Stomach (tissue), 9 donors: ENCODE data around the gene NOC4L. TPM values are rescaled to one million over a fixed set of nuclear protein-coding genes. Genes with fewer than 3 reads are reported as not detected.

Experiments
- DNase-seq, 2 donors: peaks; one replicate each; pipeline versions ENCODE4 v3.0.0 to v3.0.0-alpha.2; 2013 to 2019
- H3K27ac ChIP-seq, 5 donors: fragments of 200-600 bp in 4 of 5; sonication (generic) in 4 of 5; one replicate each; pipeline ENCODE4 v1.5.1; 2013 to 2019; ENCODE audit warnings: mild to moderate bottlenecking in 1 of 5, moderate library complexity in 1 of 5
- H3K27me3 ChIP-seq, 3 donors: fragments of 200-600 bp; sonication (generic); one replicate each; pipeline ENCODE4 v1.5.1; 2017 to 2019; ENCODE audit warnings: mixed run types in 1 of 3
- H3K36me3 ChIP-seq, 4 donors: fragments of 200-600 bp; sonication (generic); 1 replicate in 3 of 4; 2 replicates in 1 of 4; pipeline ENCODE4 v1.5.1; 2016 to 2019
- H3K4me1 ChIP-seq, 4 donors: fragments of 200-600 bp; sonication (generic); one replicate each; pipeline ENCODE4 v1.5.1; 2016 to 2019
- H3K4me3 ChIP-seq, 4 donors: fragments of 200-600 bp; sonication (generic) in 3 of 4; one replicate each; pipeline ENCODE4 v1.5.1; 2016 to 2019; ENCODE audit warnings: mild to moderate bottlenecking in 1 of 4
- H3K9me3 ChIP-seq, 4 donors: fragments of 200-600 bp; sonication (generic); one replicate each; pipeline ENCODE4 v1.5.1; 2016 to 2019
- CTCF ChIP-seq, 7 experiments: fragments of 450-650 bp in 4 of 7; fragments of 200-600 bp in 3 of 7; sonication (generic) in 3 of 7; IDR thresholded peaks; one replicate each; pipeline ENCODE4 v1.5.1; 2016 to 2019; ENCODE audit warnings: antibody characterized with exemption in 7 of 7, control low read depth in 2 of 7, mild to moderate bottlenecking in 1 of 7
- EP300 ChIP-seq: sonication (generic); formaldehyde crosslinking; IDR thresholded peaks from one replicate; pipeline ENCODE4 v1.6.1; 2017; ENCODE audit warnings: antibody characterized with exemption
- POLR2A ChIP-seq, 4 donors: fragments of 450-650 bp; IDR thresholded peaks; one replicate each; pipeline ENCODE4 v1.6.1; 2016; ENCODE audit warnings: antibody characterized with exemption in 4 of 4, control low read depth in 2 of 4, mild to moderate bottlenecking in 1 of 4, moderate library complexity in 1 of 4
- POLR2AphosphoS5 ChIP-seq, 3 donors: sonication (generic); formaldehyde crosslinking; IDR thresholded peaks; one replicate each; pipeline ENCODE4 v1.6.1; 2016; ENCODE audit warnings: antibody characterized with exemption in 3 of 3
- WGBS, 5 donors: extraction: QIAGEN DNeasy Blood & Tissue Kit in 3 of 5; methylation state at CpG; one replicate each; pipeline versions ENCODE4 v1.1.5 to v1.1.7; 2013 to 2018; 5-methylcytosine and 5-hydroxymethylcytosine counted together
- intact Hi-C: fragments of 100-400 bp; cut with DNase I; formaldehyde crosslinking; loops from one replicate; pipeline ENCODE4 v1.15.1; 2023; ENCODE audit warnings: low total_unique reads
- polyA plus RNA-seq, 3 donors: library from polyadenylated mRNA; stranded (reverse); fragments of 200-250 nt; gene quantifications; one replicate each; pipeline ENCODE4 v1.2.3, GENCODE V29; 2013
- total RNA-seq, 5 donors: library from RNA; depleted of rRNA; stranded (reverse); fragments of >200 nt; gene quantifications; one replicate each; pipeline versions ENCODE4 v1.1.0 to v1.2.3, GENCODE V29; 2014 to 2016
- donor health status: healthy with polysubstance abuse.
- donor health status: Bipolar disorder and iron deficiency.
- donor health status: healthy.

Gene NOC4L
- total and polyA plus RNA-seq, 8 donors: 2.2 to 63.6 (median 28.6) TPM

DNA sequence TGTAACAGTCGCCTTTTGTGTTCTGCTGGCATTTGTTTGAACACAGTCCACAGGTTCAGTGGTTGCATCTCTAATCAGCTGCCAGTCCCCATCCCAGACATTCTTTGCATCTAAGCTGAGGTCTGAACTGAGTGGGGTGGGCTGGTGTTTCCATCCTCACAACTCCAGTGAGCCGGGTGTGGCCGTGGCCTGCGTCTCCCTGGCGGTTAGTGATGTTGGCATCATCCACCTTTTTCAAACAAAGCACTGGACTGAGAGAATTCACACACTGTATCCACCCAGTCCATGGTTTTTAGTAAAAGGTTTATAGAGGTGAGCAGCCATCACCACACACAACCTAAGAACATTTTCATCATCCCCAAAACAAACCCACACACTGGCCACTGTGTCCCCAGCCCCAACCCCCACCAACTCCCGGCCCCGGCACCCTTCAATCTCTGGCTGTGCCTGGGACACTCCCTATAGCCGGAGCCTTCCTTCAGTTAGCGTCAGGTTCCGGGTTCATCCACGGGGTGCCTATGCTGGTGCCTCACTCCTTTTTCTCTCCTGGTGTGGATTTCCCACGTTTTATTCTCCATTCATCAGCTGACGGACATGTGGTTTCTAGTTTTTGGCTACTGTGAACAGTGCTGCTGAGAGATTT lies 6.7 kb upstream of the NOC4L start:
- DNase-seq: no peak
- no peaks in the 10 kb centered on the region for H3K27me3 ChIP-seq
- H3K4me3 ChIP-seq: no peak overlapping the region
- WGBS, 5 donors: 67 to 78% (median 71%) methylated on average over 13 of the region's 13 CpGs
- peaks cover under 1 to 9% (median 8%) of the 10 kb centered on the region in 4 donors for H3K4me1 ChIP-seq
- H3K9me3 ChIP-seq: no peaks in the 10 kb centered on the region
- intact Hi-C loops: no loop called here
- no peak overlapping the region for H3K27ac ChIP-seq
- peaks cover 36 to 51% (median 49%) of the 10 kb centered on the region in 4 donors for H3K36me3 ChIP-seq
- no peak for TF ChIP-seq EP300
- TF ChIP-seq POLR2AphosphoS5 (IDR thresholded peaks at IDR 0.05): no peak
- TF ChIP-seq POLR2A (IDR thresholded peaks at IDR 0.05): no peak
- no peak for TF ChIP-seq CTCF (IDR thresholded peaks at IDR 0.05)

GRCh38 chr12:132138941-132139871 lies 5.1 kb upstream of the NOC4L start:
- no peak for TF ChIP-seq EP300
- TF ChIP-seq POLR2AphosphoS5 (IDR thresholded peaks at IDR 0.05): no peak
- TF ChIP-seq CTCF (IDR thresholded peaks at IDR 0.05): no peak
- TF ChIP-seq POLR2A (IDR thresholded peaks at IDR 0.05): no peak
- Histone ChIP-seq H3K9me3 (no peaks in the 10 kb centered on the region), H3K4me3 (no peak overlapping the region), H3K27ac (no peak overlapping the region), H3K27me3 (no peaks in the 10 kb centered on the region), H3K36me3 (peaks cover 36 to 51% (median 49%) of the 10 kb centered on the region in 4 donors), H3K4me1 (peaks cover 9 to 19% (median 19%) of the 10 kb centered on the region in 4 donors)
- 90 to 94% (median 91%) methylated on average over 25 to 34 of the region's 34 CpGs for WGBS, 5 donors
- DNase-seq: no peak
- intact Hi-C loops: no loop called here

GRCh38 chr12:132139912-132140311 lies 4.3 kb upstream of the NOC4L start:
- DNase-seq: no peak
- no peaks in the 10 kb centered on the region for H3K9me3 ChIP-seq
- H3K36me3 ChIP-seq: peaks cover 36 to 51% (median 49%) of the 10 kb centered on the region in 4 donors
- peaks cover 11 to 25% (median 22%) of the 10 kb centered on the region in 4 donors for H3K4me1 ChIP-seq
- TF ChIP-seq EP300 (no peak), POLR2A (IDR thresholded peaks at IDR 0.05) (no peak), POLR2AphosphoS5 (IDR thresholded peaks at IDR 0.05) (no peak), CTCF (IDR thresholded peaks at IDR 0.05) (no peak)
- no peak overlapping the region for H3K27ac ChIP-seq
- no peak overlapping the region for H3K4me3 ChIP-seq
- no peaks in the 10 kb centered on the region for H3K27me3 ChIP-seq
- WGBS, 5 donors: 91 to 97% (median 96%) methylated on average over 16 to 27 of the region's 27 CpGs
- intact Hi-C loops: no loop called here

GRCh38 chr12:132140501-132140900 lies 3.8 kb upstream of the NOC4L start:
- intact Hi-C loops: no loop called here
- Histone ChIP-seq H3K27ac (no peak overlapping the region), H3K9me3 (no peaks in the 10 kb centered on the region), H3K4me3 (no peak overlapping the region), H3K4me1 (peaks cover 17 to 31% (median 28%) of the 10 kb centered on the region in 4 donors), H3K27me3 (no peaks in the 10 kb centered on the region), H3K36me3 (peaks cover 36 to 51% (median 49%) of the 10 kb centered on the region in 4 donors)
- WGBS, 5 donors: 88 to 96% (median 90%) methylated on average over 11 to 15 of the region's 15 CpGs
- TF ChIP-seq CTCF (IDR thresholded peaks at IDR 0.05) (no peak), POLR2AphosphoS5 (IDR thresholded peaks at IDR 0.05) (no peak), EP300 (no peak), POLR2A (IDR thresholded peaks at IDR 0.05) (no peak)
- DNase-seq: no peak
